K562 (cell line): Measurements from ENCODE around the gene CALCOCO2. TPM values are rescaled to one million over a fixed set of nuclear protein-coding genes. Genes with fewer than 3 reads are reported as not detected.
A peak's percentile ranks its signal among the peaks of the same experiment; 100 is the strongest.

Source experiments
- ATAC-seq: fragments of 200-7000 bp; cut with Tn5 transposase; 3 replicates; pipeline ENCODE4 v1.9.1; 2020; ENCODE audit warnings: moderate library complexity
- BruUV-seq: library from RNA; stranded (reverse); fragments of 400-500 nt; replicated peaks from 2 replicates; lab custom pipeline; 2021; lab: Mats Ljungman, UMichigan
- CTCF ChIA-PET: fragments of 300-600 bp; formaldehyde crosslinking; extraction: SDS; loops from one replicate; lab custom pipeline; 2021; ENCODE audit warnings: low intra/inter-chr PET ratio; lab: Yijun Ruan, JAX
- POLR2A ChIA-PET: fragments of 300-600, 350-650 bp; sonication (Branson Sonifier 250); formaldehyde crosslinking; extraction: SDS; loops from one replicate; lab custom pipeline; 2021; ENCODE audit warnings: antibody characterized with exemption, inconsistent platforms; lab: Yijun Ruan, JAX
- DNase-seq, 4 experiments: peaks; one replicate each; pipeline versions ENCODE4 v3.0.0 to v3.0.0-alpha.2; 2011 to 2018; ENCODE audit warnings: low spot score in 3 of 4, mixed read lengths in 3 of 4; ENCODE audit errors: extremely low read depth in 1 of 4
- FAIRE-seq: peaks from 2 replicates; lab custom pipeline; 2011; peaks lifted over from hg19 to GRCh38; lab: Jason Lieb, UNC
- H2AFZ ChIP-seq: 2 replicates; pipeline ENCODE4 v1.6.0; 2011; ENCODE audit warnings: low read depth, low read length, control low read depth, inconsistent platforms
- H3K27ac ChIP-seq: fragments of 200-600 bp; 3 replicates; pipeline ENCODE4 v1.8.0; 2011; ENCODE audit warnings: low read depth, mild to moderate bottlenecking, control low read depth, inconsistent platforms, low read length, moderate library complexity, mixed read lengths; ENCODE audit errors: extremely low read depth
- H3K27me3 ChIP-seq, 2 experiments: fragments of 300-600 bp in 1 of 2; 2 replicates in 1 of 2; 3 replicates in 1 of 2; pipeline versions ENCODE4 v1.6.0 to v1.8.0; 2011; ENCODE audit warnings: inconsistent platforms in 2 of 2, low read length in 2 of 2, mild to moderate bottlenecking in 1 of 2, mixed read lengths in 1 of 2, moderate library complexity in 1 of 2; ENCODE audit not compliant: control insufficient read depth in 2 of 2, insufficient read depth in 2 of 2
- H3K36me3 ChIP-seq: fragments of 300-600 bp; 3 replicates; pipeline ENCODE4 v1.8.0; 2011; ENCODE audit warnings: mild to moderate bottlenecking, low read length, inconsistent platforms; ENCODE audit not compliant: control insufficient read depth, insufficient read depth
- H3K4me1 ChIP-seq, 2 experiments: fragments of 200-600 bp in 1 of 2; replicated peaks in 1 of 2; 2 replicates in 1 of 2; 3 replicates in 1 of 2; pipeline versions ENCODE4 v1.5.1 to v1.8.0; 2011; ENCODE audit warnings: inconsistent platforms in 2 of 2, low read length in 2 of 2, mild to moderate bottlenecking in 1 of 2, mixed read lengths in 1 of 2, moderate library complexity in 1 of 2; ENCODE audit not compliant: control insufficient read depth in 2 of 2, insufficient read depth in 2 of 2
- H3K4me2 ChIP-seq: 2 replicates; pipeline ENCODE4 v1.6.1; 2011; ENCODE audit warnings: low read length, control low read depth, inconsistent platforms, mixed read lengths; ENCODE audit not compliant: insufficient read depth
- H3K4me3 ChIP-seq: fragments of 200-600 bp; sonication (generic), shearing (Covaris generic); 2 replicates; pipeline ENCODE4 v1.5.1; 2016; ENCODE audit warnings: control low read depth, inconsistent platforms
- H3K79me2 ChIP-seq: fragments of 200-600 bp; 3 replicates; pipeline ENCODE4 v1.8.0; 2011; ENCODE audit warnings: low read length, inconsistent platforms; ENCODE audit not compliant: control insufficient read depth, insufficient read depth
- H3K9ac ChIP-seq, 2 experiments: 2 replicates each; pipeline versions ENCODE4 v1.6.0 to v1.6.1; 2011; ENCODE audit warnings: low read depth in 2 of 2, low read length in 2 of 2, control low read depth in 1 of 2, inconsistent platforms in 1 of 2, mild to moderate bottlenecking in 1 of 2, mixed read lengths in 1 of 2; ENCODE audit not compliant: insufficient read depth in 1 of 2
- H3K9me1 ChIP-seq: one replicate; pipeline ENCODE4 v1.6.0; 2011; ENCODE audit warnings: inconsistent platforms, mild to moderate bottlenecking, low read length, moderate library complexity; ENCODE audit not compliant: control insufficient read depth, insufficient read depth
- H3K9me3 ChIP-seq: replicated peaks from 2 replicates; pipeline ENCODE4 v1.5.1; 2011; ENCODE audit warnings: low read depth, low read length, inconsistent platforms; ENCODE audit not compliant: control insufficient read depth, insufficient read depth
- H4K20me1 ChIP-seq: replicated peaks from 2 replicates; pipeline ENCODE4 v1.6.1; 2011; ENCODE audit warnings: low read length, inconsistent platforms, mixed read lengths; ENCODE audit not compliant: control insufficient read depth, insufficient read depth
- ATF7 ChIP-seq: fragments of 450-650 bp; IDR thresholded peaks from 2 replicates; pipeline ENCODE4 v1.7.1; 2014; ENCODE audit warnings: mild to moderate bottlenecking, moderate library complexity
- CREM ChIP-seq: IDR thresholded peaks from 2 replicates; pipeline ENCODE4 v1.6.1; 2014; ENCODE audit warnings: antibody characterized with exemption, low read depth
- KLF16 ChIP-seq: IDR thresholded peaks from 2 replicates; pipeline ENCODE4 v1.6.1; 2016; ENCODE audit warnings: antibody characterized with exemption
- MEIS2 ChIP-seq: fragments of 450-650 bp; IDR thresholded peaks from 2 replicates; pipeline ENCODE4 v1.6.1; 2014; ENCODE audit warnings: mild to moderate bottlenecking; ENCODE audit not compliant: partially characterized antibody
- SMC3 ChIP-seq: conservative IDR thresholded peaks from 2 replicates; pipeline ENCODE4 v1.6.1; 2011; ENCODE audit warnings: low read depth, low read length, improper control_type of control experiment; ENCODE audit not compliant: insufficient read depth
- TAF9B ChIP-seq: fragments of 450-650 bp; IDR thresholded peaks from 2 replicates; pipeline ENCODE4 v1.6.1; 2018; ENCODE audit warnings: mild to moderate bottlenecking; ENCODE audit not compliant: partially characterized antibody
- ZSCAN29 ChIP-seq: fragments of 450-650 bp; IDR thresholded peaks from 2 replicates; pipeline ENCODE4 v1.6.1; 2017
- WGBS: fragments of 100-300 bp; shearing (Covaris generic); methylation state at CpG from one replicate; pipeline ENCODE4 v1.1.6; 2016; ENCODE audit warnings: low coverage, mixed read lengths; ENCODE audit not compliant: insufficient coverage; ENCODE audit errors: missing lambda C conversion rate; 5-methylcytosine and 5-hydroxymethylcytosine counted together
- in situ Hi-C: fragments of 300-500 bp; cut with MboI; formaldehyde crosslinking; loops from 4 replicates; pipeline ENCODE4 v1.15.0; 2018; ENCODE audit warnings: inconsistent platforms, mixed read lengths
- intact Hi-C: fragments of 100-400 bp; cut with micrococcal nuclease; formaldehyde crosslinking; loops from 2 replicates; pipeline ENCODE4 v1.14.2; 2022
- polyA plus RNA-seq, 8 experiments: library from polyadenylated mRNA; depleted of rRNA in 4 of 8; stranded (reverse) in 5 of 8; unstranded in 3 of 8; fragments of >200 nt; fragmentation: Nextera tagmentation in 2 of 8; fragmentation: Illumina TruSeq in 1 of 8; extraction: Ambion mirVana in 2 of 8; extraction: Trizol in 1 of 8; gene quantifications; 2 replicates each; pipeline versions ENCODE4 v1.2.1 to v1.2.3, GENCODE V29; 2011 to 2014; ENCODE audit warnings: inconsistent platforms in 1 of 8, missing spikeins in 1 of 8
- total RNA-seq, 7 experiments: library from RNA; depleted of rRNA in 6 of 7; stranded (reverse); fragments of >200 nt in 6 of 7; fragmentation: Illumina TruSeq in 2 of 7; extraction: Trizol in 2 of 7; gene quantifications; 2 replicates each; pipeline versions ENCODE4 v1.2.1 to v1.2.3, GENCODE V29; 2011 to 2021; ENCODE audit warnings: low replicate concordance in 1 of 7
- TF ChIP-seq, protein P1 (sequence below), 2 experiments: fragments of 450-650 bp; formaldehyde crosslinking in 1 of 2; IDR thresholded peaks; 2 replicates each; pipeline versions ENCODE4 v1.4.0 to v1.6.1; 2014 to 2020; ENCODE audit warnings: mild to moderate bottlenecking in 2 of 2, borderline replicate concordance in 1 of 2, low read depth in 1 of 2
- TF ChIP-seq, protein P2 (sequence below), 3 experiments: IDR thresholded peaks in 2 of 3; conservative IDR thresholded peaks in 1 of 3; 2 replicates each; pipeline ENCODE4 v1.5.1; 2011 to 2012; ENCODE audit warnings: low read length in 3 of 3, mild to moderate bottlenecking in 3 of 3, control low read depth in 2 of 3, improper control_type of control experiment in 1 of 3, inconsistent platforms in 1 of 3, low read depth in 1 of 3, mixed read lengths in 1 of 3, moderate library complexity in 1 of 3; ENCODE audit not compliant: insufficient read depth in 2 of 3

CALCOCO2 gene
- total and polyA plus RNA-seq, 9 of the 15 experiments (the other 6 are each of a cell fraction or from before 2014, with no cell fraction given) = 24.1 to 87.3 (median 67.5) TPM

DNA sequence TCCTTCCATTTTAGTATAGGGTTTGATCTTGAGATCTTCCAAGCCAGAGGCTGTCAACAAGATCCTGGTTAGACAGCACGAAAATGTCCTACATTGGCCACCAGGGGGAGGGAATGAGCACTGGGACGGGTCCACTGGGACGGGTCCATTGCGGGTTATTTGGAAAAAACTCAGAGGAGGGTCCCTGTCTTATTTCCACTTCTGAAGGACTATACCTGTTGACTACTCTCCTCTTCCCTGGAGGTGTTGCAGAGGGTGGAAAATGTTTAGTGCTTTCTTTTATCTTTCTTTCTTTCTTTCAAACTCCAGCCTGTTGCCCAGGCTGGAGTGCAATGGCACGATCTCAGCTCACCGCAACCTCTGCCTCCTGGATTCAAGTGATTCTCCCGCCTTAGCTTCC, 16.3 kb upstream of the CALCOCO2 start:
- FAIRE-seq = peak; percentile 97
- POLR2A ChIA-PET = interaction anchor here (1.3 to 1.5 kb wide), 2 partner anchors 37 to 64 kb away, joined by 3 to 4 read pairs; no protein-coding TSS in a partner anchor
- intact Hi-C loops = loop anchor here (1.0 kb wide), 1 partner anchor 65 kb away; no protein-coding TSS in a partner anchor
- TF ChIP-seq SMC3 = peak; percentile 74
- peak; percentile 27; the same call in 1 of the 2 replicates for TF ChIP-seq KLF16
- TF ChIP-seq CREM = 0 out of 2 replicates have a peak, but pooled peaks have one; percentile 5
- TF ChIP-seq TAF9B = no peak
- peak; percentile 37; the same call in 1 of the 2 replicates for TF ChIP-seq ATF7
- TF ChIP-seq, protein P1, sequence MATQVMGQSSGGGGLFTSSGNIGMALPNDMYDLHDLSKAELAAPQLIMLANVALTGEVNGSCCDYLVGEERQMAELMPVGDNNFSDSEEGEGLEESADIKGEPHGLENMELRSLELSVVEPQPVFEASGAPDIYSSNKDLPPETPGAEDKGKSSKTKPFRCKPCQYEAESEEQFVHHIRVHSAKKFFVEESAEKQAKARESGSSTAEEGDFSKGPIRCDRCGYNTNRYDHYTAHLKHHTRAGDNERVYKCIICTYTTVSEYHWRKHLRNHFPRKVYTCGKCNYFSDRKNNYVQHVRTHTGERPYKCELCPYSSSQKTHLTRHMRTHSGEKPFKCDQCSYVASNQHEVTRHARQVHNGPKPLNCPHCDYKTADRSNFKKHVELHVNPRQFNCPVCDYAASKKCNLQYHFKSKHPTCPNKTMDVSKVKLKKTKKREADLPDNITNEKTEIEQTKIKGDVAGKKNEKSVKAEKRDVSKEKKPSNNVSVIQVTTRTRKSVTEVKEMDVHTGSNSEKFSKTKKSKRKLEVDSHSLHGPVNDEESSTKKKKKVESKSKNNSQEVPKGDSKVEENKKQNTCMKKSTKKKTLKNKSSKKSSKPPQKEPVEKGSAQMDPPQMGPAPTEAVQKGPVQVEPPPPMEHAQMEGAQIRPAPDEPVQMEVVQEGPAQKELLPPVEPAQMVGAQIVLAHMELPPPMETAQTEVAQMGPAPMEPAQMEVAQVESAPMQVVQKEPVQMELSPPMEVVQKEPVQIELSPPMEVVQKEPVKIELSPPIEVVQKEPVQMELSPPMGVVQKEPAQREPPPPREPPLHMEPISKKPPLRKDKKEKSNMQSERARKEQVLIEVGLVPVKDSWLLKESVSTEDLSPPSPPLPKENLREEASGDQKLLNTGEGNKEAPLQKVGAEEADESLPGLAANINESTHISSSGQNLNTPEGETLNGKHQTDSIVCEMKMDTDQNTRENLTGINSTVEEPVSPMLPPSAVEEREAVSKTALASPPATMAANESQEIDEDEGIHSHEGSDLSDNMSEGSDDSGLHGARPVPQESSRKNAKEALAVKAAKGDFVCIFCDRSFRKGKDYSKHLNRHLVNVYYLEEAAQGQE (IDR thresholded peaks at IDR 0.05; ENCODE audit: borderline replicate concordance) = peak; percentile 62
- TF ChIP-seq, protein P1 (CRISPR knock-in tag; IDR thresholded peaks at IDR 0.05; ENCODE audit: low read depth) = no peak
- TF ChIP-seq, protein P2, sequence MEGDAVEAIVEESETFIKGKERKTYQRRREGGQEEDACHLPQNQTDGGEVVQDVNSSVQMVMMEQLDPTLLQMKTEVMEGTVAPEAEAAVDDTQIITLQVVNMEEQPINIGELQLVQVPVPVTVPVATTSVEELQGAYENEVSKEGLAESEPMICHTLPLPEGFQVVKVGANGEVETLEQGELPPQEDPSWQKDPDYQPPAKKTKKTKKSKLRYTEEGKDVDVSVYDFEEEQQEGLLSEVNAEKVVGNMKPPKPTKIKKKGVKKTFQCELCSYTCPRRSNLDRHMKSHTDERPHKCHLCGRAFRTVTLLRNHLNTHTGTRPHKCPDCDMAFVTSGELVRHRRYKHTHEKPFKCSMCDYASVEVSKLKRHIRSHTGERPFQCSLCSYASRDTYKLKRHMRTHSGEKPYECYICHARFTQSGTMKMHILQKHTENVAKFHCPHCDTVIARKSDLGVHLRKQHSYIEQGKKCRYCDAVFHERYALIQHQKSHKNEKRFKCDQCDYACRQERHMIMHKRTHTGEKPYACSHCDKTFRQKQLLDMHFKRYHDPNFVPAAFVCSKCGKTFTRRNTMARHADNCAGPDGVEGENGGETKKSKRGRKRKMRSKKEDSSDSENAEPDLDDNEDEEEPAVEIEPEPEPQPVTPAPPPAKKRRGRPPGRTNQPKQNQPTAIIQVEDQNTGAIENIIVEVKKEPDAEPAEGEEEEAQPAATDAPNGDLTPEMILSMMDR (IDR thresholded peaks at IDR 0.05 in 2 of 3, conservative IDR thresholded peaks at IDR 0.05 in 1 of 3; ENCODE audit: insufficient read depth in 2 of 3, low read depth in 1 of 3, low read length in 3 of 3) = peak; percentile 81 to 89 (median 83)
- TF ChIP-seq ZSCAN29 = peak; percentile 91
- TF ChIP-seq MEIS2 = peak; percentile 9

More for the DNA sequence above, 16.3 kb upstream of the CALCOCO2 start:
- ATAC-seq (peak; percentile 63), DNase-seq (peak; percentile 71 to 80 (median 75))
- Histone ChIP-seq H3K79me2 (no peaks in the 10 kb centered on the region), H3K9me3 (no peaks in the 10 kb centered on the region), H4K20me1 (no peaks in the 10 kb centered on the region; the same call in 1 of the 2 replicates), H3K4me3 (no peak overlapping the region), H3K27me3 (peaks cover 14 to 47% of the 10 kb centered on the region in 2 experiments), H3K9me1 (no peaks in the 10 kb centered on the region), H3K4me1 (peaks cover 0 to 11% of the 10 kb centered on the region in 2 experiments; a peak in 3 of 5 replicates), H3K9ac (no peak overlapping the region), H3K27ac (no peak overlapping the region), H3K36me3 (no peaks in the 10 kb centered on the region), H2AFZ (no peak overlapping the region), H3K4me2 (no peak overlapping the region)
- BruUV-seq = no TSS peak
- 10% methylated on average over 7 of the region's 7 CpGs for WGBS
- in situ Hi-C loops = loop anchor here (10.0 kb wide), 1 partner anchor 220 kb away; no protein-coding TSS in a partner anchor
- CTCF ChIA-PET = interaction anchor here (0.8 to 4.5 kb wide), 3 partner anchors 62 to 217 kb away, joined by 3 to 43 read pairs (median 13); no protein-coding TSS in a partner anchor
